GM12801 (cell line): ENCODE results near the gene SPATA9.

Source experiments
- TF ChIP-seq, protein P1 (sequence below): IDR thresholded peaks from one replicate; pipeline ENCODE4 v1.5.1; 2011; ENCODE audit warnings: control low read depth; ENCODE audit not compliant: insufficient read length; ENCODE audit errors: extremely low read depth

SPATA9 gene

GRCh38 chr5:95620030-95620869 lies 62.5 kb downstream of the SPATA9 start, which contains the start of gene GPR150:
Gene GPR150, plus strand, starts transcription at chr5:95620087. Its CDS starts 189 bp downstream, at chr5:95620276.
- TF ChIP-seq, protein P1, sequence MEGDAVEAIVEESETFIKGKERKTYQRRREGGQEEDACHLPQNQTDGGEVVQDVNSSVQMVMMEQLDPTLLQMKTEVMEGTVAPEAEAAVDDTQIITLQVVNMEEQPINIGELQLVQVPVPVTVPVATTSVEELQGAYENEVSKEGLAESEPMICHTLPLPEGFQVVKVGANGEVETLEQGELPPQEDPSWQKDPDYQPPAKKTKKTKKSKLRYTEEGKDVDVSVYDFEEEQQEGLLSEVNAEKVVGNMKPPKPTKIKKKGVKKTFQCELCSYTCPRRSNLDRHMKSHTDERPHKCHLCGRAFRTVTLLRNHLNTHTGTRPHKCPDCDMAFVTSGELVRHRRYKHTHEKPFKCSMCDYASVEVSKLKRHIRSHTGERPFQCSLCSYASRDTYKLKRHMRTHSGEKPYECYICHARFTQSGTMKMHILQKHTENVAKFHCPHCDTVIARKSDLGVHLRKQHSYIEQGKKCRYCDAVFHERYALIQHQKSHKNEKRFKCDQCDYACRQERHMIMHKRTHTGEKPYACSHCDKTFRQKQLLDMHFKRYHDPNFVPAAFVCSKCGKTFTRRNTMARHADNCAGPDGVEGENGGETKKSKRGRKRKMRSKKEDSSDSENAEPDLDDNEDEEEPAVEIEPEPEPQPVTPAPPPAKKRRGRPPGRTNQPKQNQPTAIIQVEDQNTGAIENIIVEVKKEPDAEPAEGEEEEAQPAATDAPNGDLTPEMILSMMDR: no peak

- TF ChIP-seq, protein P1: no peak
These were observed 63.2 kb downstream of the SPATA9 start for GRCh38 chr5:95619514-95620029.

DNA sequence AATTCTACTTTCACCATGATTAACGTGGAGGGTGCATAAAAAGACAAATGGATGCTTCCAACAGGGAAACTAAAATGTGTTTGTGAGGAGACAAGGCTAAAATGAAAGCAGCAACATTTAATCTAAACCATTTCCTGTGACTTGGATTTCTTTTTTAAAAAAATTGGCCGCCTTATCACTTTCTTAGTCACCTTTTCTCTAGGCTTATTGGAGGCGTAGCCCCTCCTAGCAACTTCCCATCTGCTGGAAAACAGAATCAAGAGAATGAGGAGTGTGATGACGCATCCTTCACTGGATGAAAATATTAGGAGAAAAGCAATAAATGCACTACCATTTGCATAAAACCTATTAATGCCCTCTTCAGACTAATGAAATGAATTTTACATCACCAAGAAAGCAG lies 63.7 kb downstream of the SPATA9 start:
- TF ChIP-seq, protein P1: no peak

- TF ChIP-seq, protein P1: no peak
These were observed 65.7 kb downstream of the SPATA9 start for GRCh38 chr5:95617057-95617456.

GRCh38 chr5:95615164-95615467 lies 67.7 kb downstream of the SPATA9 start:
- TF ChIP-seq, protein P1: no peak

GRCh38 chr5:95613514-95613913 lies 69.3 kb downstream of the SPATA9 start:
- TF ChIP-seq, protein P1: no peak

GRCh38 chr5:95611396-95611795 lies 71.4 kb downstream of the SPATA9 start:
- TF ChIP-seq, protein P1: no peak
